ENCODE measurements around the gene LRMDA.

GRCh38 chr10:75982611-75983369 lies 551.4 kb downstream of the LRMDA start:
- TF ChIP-seq RAD21 (IDR thresholded peaks at IDR 0.05; ENCODE audit: low read depth) (no peak), CTCF (IDR thresholded peaks at IDR 0.05 in 2 of 3, conservative IDR thresholded peaks at IDR 0.05 in 1 of 3; ENCODE audit: borderline replicate concordance in 1 of 3, insufficient read depth in 1 of 3, low read depth in 2 of 3, low read length in 2 of 3) (no peak), JUND (IDR thresholded peaks at IDR 0.05) (no peak), POLR2A (IDR thresholded peaks at IDR 0.05; ENCODE audit: borderline replicate concordance, extremely low read depth, insufficient read depth, insufficient read length) (no peak)

Data from HCT116 (cell line).